WERI-Rb-1 (cell line): Measurements from ENCODE around the gene IL1RAPL1.

Experiments
- DNase-seq: peaks from one replicate; pipeline ENCODE4 v3.0.0-alpha.2; 2020
- H3K27ac ChIP-seq: fragments of 250-450 bp; sonication (Bioruptor Pico); 2 replicates; pipeline ENCODE4 v1.5.1; 2020; ENCODE audit warnings: mild to moderate bottlenecking, moderate library complexity
- H3K27me3 ChIP-seq: fragments of 250-450 bp; sonication (Bioruptor Pico); 2 replicates; pipeline ENCODE4 v1.5.1; 2021; ENCODE audit warnings: mild to moderate bottlenecking, low read depth, moderate library complexity; ENCODE audit not compliant: insufficient read depth, severe bottlenecking
- H3K36me3 ChIP-seq: fragments of 250-450 bp; sonication (Bioruptor Pico); 2 replicates; pipeline ENCODE4 v1.5.1; 2020; ENCODE audit warnings: mild to moderate bottlenecking, moderate library complexity
- H3K4me3 ChIP-seq: 2 replicates; pipeline ENCODE4 v1.5.1; 2011; ENCODE audit warnings: low read depth, mild to moderate bottlenecking, control low read depth, low read length
- H3K9me3 ChIP-seq: fragments of 250-450 bp; sonication (Bioruptor Pico); 2 replicates; pipeline ENCODE4 v1.5.1; 2021; ENCODE audit warnings: mild to moderate bottlenecking, moderate library complexity; ENCODE audit not compliant: severe bottlenecking
- CTCF ChIP-seq: IDR thresholded peaks from 2 replicates; pipeline ENCODE4 v1.5.1; 2011; ENCODE audit warnings: low read depth, mild to moderate bottlenecking, control low read depth, inconsistent platforms, low read length

IL1RAPL1 gene

GRCh38 chrX:29531336-29531735, 944.1 kb downstream of the IL1RAPL1 start:
- Histone ChIP-seq H3K27me3 (peaks cover 3% of the 10 kb centered on the region), H3K4me3 (no peak overlapping the region), H3K36me3 (no peaks in the 10 kb centered on the region), H3K27ac (no peak overlapping the region), H3K9me3 (no peaks in the 10 kb centered on the region)
- TF ChIP-seq CTCF: no peak
- no peak for DNase-seq

GRCh38 chrX:29535212-29536162, 948.2 kb downstream of the IL1RAPL1 start:
- Histone ChIP-seq H3K27me3 (peaks cover 3% of the 10 kb centered on the region), H3K27ac (no peak overlapping the region), H3K9me3 (no peaks in the 10 kb centered on the region), H3K36me3 (no peaks in the 10 kb centered on the region), H3K4me3 (no peak overlapping the region)
- no peak for TF ChIP-seq CTCF
- no peak for DNase-seq

- no peaks in the 10 kb centered on the region for H3K9me3 ChIP-seq
- no peaks in the 10 kb centered on the region for H3K36me3 ChIP-seq
- no peaks in the 10 kb centered on the region for H3K27me3 ChIP-seq
- no peak overlapping the region for H3K4me3 ChIP-seq
- DNase-seq: no peak
- H3K27ac ChIP-seq: no peak overlapping the region
- TF ChIP-seq CTCF: no peak
These were observed 953.8 kb downstream of the IL1RAPL1 start for GRCh38 chrX:29541038-29541437.

GRCh38 chrX:29542152-29542551, 954.9 kb downstream of the IL1RAPL1 start:
- Histone ChIP-seq H3K9me3 (no peaks in the 10 kb centered on the region), H3K36me3 (no peaks in the 10 kb centered on the region), H3K27me3 (no peaks in the 10 kb centered on the region), H3K4me3 (no peak overlapping the region), H3K27ac (no peak overlapping the region)
- DNase-seq: no peak
- TF ChIP-seq CTCF: no peak

- H3K27ac ChIP-seq: no peak overlapping the region
These were observed 958.6 kb downstream of the IL1RAPL1 start for GRCh38 chrX:29545878-29546277.

More at GRCh38 chrX:29545878-29546277, 958.6 kb downstream of the IL1RAPL1 start:
- Histone ChIP-seq H3K9me3 (no peaks in the 10 kb centered on the region), H3K4me3 (no peak overlapping the region), H3K27me3 (no peaks in the 10 kb centered on the region), H3K36me3 (no peaks in the 10 kb centered on the region)
- no peak for DNase-seq
- no peak for TF ChIP-seq CTCF
